Ovary (tissue), 9 donors: Measurements from ENCODE around the gene ETV6. TPM values are rescaled to one million over a fixed set of nuclear protein-coding genes. Genes with fewer than 3 reads are reported as not detected.

Experiments
- DNase-seq, 5 donors: peaks; one replicate each; pipeline ENCODE4 v3.0.0-alpha.2; 2019 to 2020
- H3K27ac ChIP-seq, 2 donors: fragments of 200-600 bp; one replicate each; pipeline versions ENCODE4 v1.5.1 to v1.8.0; 2019 to 2022
- H3K27me3 ChIP-seq: fragments of 200-600 bp; one replicate; pipeline ENCODE4 v1.8.0; 2022
- H3K36me3 ChIP-seq: fragments of 200-600 bp; sonication (generic); one replicate; pipeline ENCODE4 v1.5.1; 2019
- H3K4me1 ChIP-seq: one replicate; pipeline ENCODE4 v1.8.1; 2013; ENCODE audit warnings: mild to moderate bottlenecking, moderate library complexity; ENCODE audit not compliant: insufficient read depth
- H3K4me3 ChIP-seq: fragments of 200-600 bp; sonication (generic); one replicate; pipeline ENCODE4 v1.5.1; 2017
- H3K9me3 ChIP-seq, 2 donors: fragments of 200-600 bp in 1 of 2; sonication (generic) in 1 of 2; one replicate each; pipeline versions ENCODE4 v1.5.1 to v1.8.1; 2013 to 2019; ENCODE audit warnings: mild to moderate bottlenecking in 1 of 2, moderate library complexity in 1 of 2
- CTCF ChIP-seq, 3 donors: fragments of 450-650 bp in 2 of 3; fragments of 200-600 bp in 1 of 3; IDR thresholded peaks; one replicate each; pipeline versions ENCODE4 v1.5.1 to v1.8.0; 2016 to 2022; ENCODE audit warnings: antibody characterized with exemption in 3 of 3, mild to moderate bottlenecking in 1 of 3
- EP300 ChIP-seq: sonication (generic); formaldehyde crosslinking; IDR thresholded peaks from one replicate; pipeline ENCODE4 v1.6.1; 2017; ENCODE audit warnings: antibody characterized with exemption
- POLR2A ChIP-seq: fragments of 450-650 bp; IDR thresholded peaks from one replicate; pipeline ENCODE4 v1.6.1; 2017; ENCODE audit warnings: antibody characterized with exemption, mild to moderate bottlenecking, moderate library complexity
- WGBS, 3 donors: extraction: QIAGEN DNeasy Blood & Tissue Kit in 1 of 3; methylation state at CpG; one replicate each; pipeline versions ENCODE4 v1.1.5 to v1.1.7; 2013 to 2017; 5-methylcytosine and 5-hydroxymethylcytosine counted together
- intact Hi-C, 4 donors: fragments of 100-400 bp; cut with DNase I; formaldehyde crosslinking; loops; one replicate each; pipeline versions ENCODE4 v1.11.0 to v1.15.1; 2022 to 2023
- polyA plus RNA-seq, 2 donors: library from polyadenylated mRNA; stranded (reverse); fragments of 200-250 nt in 1 of 2; fragments of 350-450 nt in 1 of 2; fragmentation: Illumina TruSeq in 1 of 2; extraction: RNeasy Lipid Tissue Mini Kit (QIAGEN cat#74804) in 1 of 2; gene quantifications; one replicate each; pipeline ENCODE4 v1.2.3, GENCODE V29; 2013 to 2014
- total RNA-seq, 7 donors: library from RNA; depleted of rRNA in 2 of 7; stranded (reverse); fragments of >200 nt in 2 of 7; fragmentation: NEBNext Ultra II Directional in 3 of 7; extraction: Animal tissue kit (Norgen Biotek cat#: 25700) in 3 of 7; gene quantifications; one replicate each; pipeline versions ENCODE4 v1.1.0 to v1.2.4, GENCODE V29; 2016 to 2023
- donor health status: DM: no; HTN: no; CAD: no; lungs with moderate emphysema.
- donor health status: DM: no; HTN: no; CAD: no.
- donor health status: Bipolar disorder and iron deficiency.
- donor health status: DM: yes; HTN: yes; CAD: no.
- donor health status: DM: no; HTN: no; CAD: no.
- donor health status: DM: yes; HTN: yes; CAD: no.

The ETV6 gene
- total and polyA plus RNA-seq, 9 donors: 4.4 to 34.6 (median 18.3) TPM

- peaks cover 5% of the 10 kb centered on the region for H3K4me1 ChIP-seq
- no peak overlapping the region for H3K4me3 ChIP-seq
- H3K27me3 ChIP-seq: no peaks in the 10 kb centered on the region
- no peak for DNase-seq
- no peak overlapping the region for H3K27ac ChIP-seq
- 36 to 52% (median 46%) methylated on average over 3 of the region's 3 CpGs for WGBS, 3 donors
- TF ChIP-seq POLR2A (no peak), CTCF (IDR thresholded peaks at IDR 0.05) (no peak), EP300 (no peak)
- intact Hi-C loops: no loop called here
- H3K9me3 ChIP-seq: no peaks in the 10 kb centered on the region
- H3K36me3 ChIP-seq: no peaks in the 10 kb centered on the region
Measured at GRCh38 chr12:11731455-11731854, 82.0 kb downstream of the ETV6 start.

GRCh38 chr12:11732023-11732422, 82.5 kb downstream of the ETV6 start:
- Histone ChIP-seq H3K36me3 (no peaks in the 10 kb centered on the region), H3K4me3 (no peak overlapping the region), H3K9me3 (no peaks in the 10 kb centered on the region), H3K27me3 (no peaks in the 10 kb centered on the region), H3K27ac (no peak overlapping the region), H3K4me1 (peaks cover 5% of the 10 kb centered on the region)
- intact Hi-C loops: no loop called here
- DNase-seq: no peak
- WGBS, 3 donors: 92 to 98% (median 94%) methylated on average over 5 of the region's 5 CpGs
- TF ChIP-seq EP300 (no peak), POLR2A (no peak), CTCF (IDR thresholded peaks at IDR 0.05) (no peak)

GRCh38 chr12:11732715-11733114, 83.2 kb downstream of the ETV6 start:
- TF ChIP-seq POLR2A (no peak), CTCF (IDR thresholded peaks at IDR 0.05) (no peak), EP300 (no peak)
- DNase-seq: no peak
- H3K9me3 ChIP-seq: no peaks in the 10 kb centered on the region
- H3K36me3 ChIP-seq: no peaks in the 10 kb centered on the region
- H3K4me3 ChIP-seq: no peak overlapping the region
- 94 to 98% (median 96%) methylated on average over 2 of the region's 2 CpGs for WGBS, 3 donors
- intact Hi-C loops: no loop called here
- H3K27me3 ChIP-seq: no peaks in the 10 kb centered on the region
- peaks cover 5% of the 10 kb centered on the region for H3K4me1 ChIP-seq
- no peak overlapping the region for H3K27ac ChIP-seq

- H3K4me3 ChIP-seq: no peak overlapping the region
- H3K4me1 ChIP-seq: no peaks in the 10 kb centered on the region
- WGBS, 3 donors: 94 to 96% (median 95%) methylated on average over 5 of the region's 5 CpGs
- TF ChIP-seq CTCF (IDR thresholded peaks at IDR 0.05): no peak
- no peak for TF ChIP-seq EP300
- no peak for TF ChIP-seq POLR2A
- no peaks in the 10 kb centered on the region for H3K27me3 ChIP-seq
- no peak overlapping the region for H3K27ac ChIP-seq
- no peak for DNase-seq
- no peaks in the 10 kb centered on the region for H3K9me3 ChIP-seq
- intact Hi-C loops: no loop called here
- no peaks in the 10 kb centered on the region for H3K36me3 ChIP-seq
Measured at GRCh38 chr12:11734580-11735180, 85.2 kb downstream of the ETV6 start.
